HCT116 (cell line): Measurements from ENCODE around the gene HIRA. TPM values are rescaled to one million over a fixed set of nuclear protein-coding genes. Genes with fewer than 3 reads are reported as not detected.
"Not testable (repeated sequence)": the region's sequence is repeated elsewhere in the genome, so short reads cannot be mapped to it uniquely, and the experiment has no call there.

ENCODE experiments used
- ATAC-seq: fragments of 200-7000 bp; cut with Tn5 transposase; 2 replicates; pipeline ENCODE4 v1.9.1; 2020; ENCODE audit warnings: mild to moderate bottlenecking, moderate library complexity
- BruUV-seq: library from RNA; stranded (reverse); fragments of 400-500 nt; replicated peaks from 2 replicates; lab custom pipeline; 2021; lab: Mats Ljungman, UMichigan
- CTCF ChIA-PET: fragments of 300-600 bp; sonication (Branson Sonifier 250); formaldehyde crosslinking; loops from one replicate; lab custom pipeline; 2021; ENCODE audit warnings: antibody characterized with exemption; lab: Charles Lee
- POLR2A ChIA-PET: fragments of 300-600, 350-600 bp; sonication (Branson Sonifier 250); formaldehyde crosslinking; loops from one replicate; lab custom pipeline; 2021; ENCODE audit warnings: antibody characterized with exemption; lab: Charles Lee
- RAD21 ChIA-PET, 2 experiments: fragments of 300-600 bp; sonication (Branson Sonifier 250); formaldehyde crosslinking; loops; one replicate each; lab custom pipeline; 2023; ENCODE audit warnings: low total read pairs in 2 of 2; ENCODE audit not compliant: uncharacterized antibody in 2 of 2, unreplicated experiment in 2 of 2, low non-redundant PET in 1 of 2; lab: Charles Lee
- DNase-seq: peaks from one replicate; pipeline ENCODE4 v3.0.0-alpha.2; 2010; ENCODE audit warnings: low read depth, low spot score
- H2AFZ ChIP-seq: fragments of 200-600 bp; shearing (Covaris generic), sonication (generic); 2 replicates; pipeline ENCODE4 v1.6.1; 2017; ENCODE audit warnings: low read depth, mixed run types, mixed read lengths, antibody characterized with exemption, low read length; ENCODE audit not compliant: poor library complexity, severe bottlenecking
- H3K27ac ChIP-seq: 2 replicates; pipeline ENCODE4 v1.5.1; 2012; ENCODE audit warnings: low read depth, low read length
- H3K27me3 ChIP-seq: fragments of 200-600 bp; sonication (generic); 2 replicates; pipeline ENCODE4 v1.6.1; 2016; ENCODE audit warnings: mixed run types, low read length, mixed read lengths; ENCODE audit not compliant: insufficient read depth
- H3K36me3 ChIP-seq, 2 experiments: fragments of 200-500 bp in 1 of 2; fragments of 200-600 bp in 1 of 2; sonication (Bioruptor generic) in 1 of 2; sonication (generic) in 1 of 2; 2 replicates each; pipeline versions ENCODE4 v1.5.1 to v1.6.1; 2014 to 2016; ENCODE audit warnings: low read length in 2 of 2, inconsistent platforms in 1 of 2, mixed read lengths in 1 of 2, mixed run types in 1 of 2; ENCODE audit not compliant: insufficient read depth in 2 of 2, control insufficient read depth in 1 of 2
- H3K4me1 ChIP-seq, 2 experiments: fragments of 200-600 bp in 1 of 2; sonication (generic) in 1 of 2; 2 replicates each; pipeline versions ENCODE4 v1.5.1 to v1.6.1; 2012 to 2017; ENCODE audit warnings: low read length in 2 of 2, inconsistent platforms in 1 of 2, mild to moderate bottlenecking in 1 of 2, mixed read lengths in 1 of 2, mixed run types in 1 of 2, moderate library complexity in 1 of 2; ENCODE audit not compliant: insufficient read depth in 2 of 2, control insufficient read depth in 1 of 2
- H3K4me2 ChIP-seq: fragments of 200-600 bp; sonication (generic); 2 replicates; pipeline ENCODE4 v1.6.1; 2017; ENCODE audit warnings: mixed run types, low read length, mixed read lengths
- H3K4me3 ChIP-seq, 2 experiments: fragments of 200-600 bp in 1 of 2; sonication (generic) in 1 of 2; replicated peaks in 1 of 2; 2 replicates each; pipeline ENCODE4 v1.5.1; 2011 to 2016; ENCODE audit warnings: low read length in 2 of 2, control low read depth in 1 of 2, low read depth in 1 of 2, mild to moderate bottlenecking in 1 of 2, mixed read lengths in 1 of 2, mixed run types in 1 of 2
- H3K79me2 ChIP-seq: fragments of 200-600 bp; sonication (generic); 2 replicates; pipeline ENCODE4 v1.6.1; 2017; ENCODE audit warnings: mild to moderate bottlenecking, mixed run types, low read length, moderate library complexity, mixed read lengths; ENCODE audit not compliant: insufficient read depth
- H3K9ac ChIP-seq: fragments of 200-600 bp; sonication (generic); 2 replicates; pipeline ENCODE4 v1.6.1; 2016; ENCODE audit warnings: low read length, mixed read lengths
- H3K9me2 ChIP-seq: fragments of 200-600 bp; sonication (generic), shearing (Covaris generic); 2 replicates; pipeline ENCODE4 v1.6.1; 2017; ENCODE audit warnings: mixed run types, mild to moderate bottlenecking, moderate library complexity; ENCODE audit not compliant: insufficient read depth
- H3K9me3 ChIP-seq, 2 experiments: fragments of 200-500 bp in 1 of 2; fragments of 200-600 bp in 1 of 2; sonication (Bioruptor generic) in 1 of 2; sonication (generic) in 1 of 2; 2 replicates each; pipeline ENCODE4 v1.6.1; 2014 to 2017; ENCODE audit warnings: low read length in 2 of 2, mixed read lengths in 2 of 2, inconsistent platforms in 1 of 2, low read depth in 1 of 2, mild to moderate bottlenecking in 1 of 2, mixed run types in 1 of 2, moderate library complexity in 1 of 2; ENCODE audit not compliant: control insufficient read depth in 1 of 2, insufficient read depth in 1 of 2
- H4K20me1 ChIP-seq: fragments of 200-600 bp; sonication (generic), shearing (Covaris generic); 2 replicates; pipeline ENCODE4 v1.6.1; 2017; ENCODE audit warnings: mixed run types, mild to moderate bottlenecking, moderate library complexity; ENCODE audit not compliant: insufficient read depth
- EZH2phosphoT487 ChIP-seq: fragments of 200-600 bp; IDR thresholded peaks from 2 replicates; pipeline ENCODE4 v1.6.1; 2018; ENCODE audit warnings: antibody characterized with exemption, borderline replicate concordance
- MAX ChIP-seq: IDR thresholded peaks from 2 replicates; pipeline ENCODE4 v1.6.1; 2012
- intact Hi-C: fragments of 100-400 bp; cut with micrococcal nuclease; formaldehyde crosslinking; loops from 2 replicates; pipeline ENCODE4 v1.10.0; 2022
- total RNA-seq: library from RNA; stranded (reverse); gene quantifications from one replicate; pipeline ENCODE4 v1.2.1, GENCODE V29; 2021; ENCODE audit not compliant: unreplicated experiment

HIRA gene
- total RNA-seq, 1 experiment from 2014 or later: 30.6 TPM

DNA sequence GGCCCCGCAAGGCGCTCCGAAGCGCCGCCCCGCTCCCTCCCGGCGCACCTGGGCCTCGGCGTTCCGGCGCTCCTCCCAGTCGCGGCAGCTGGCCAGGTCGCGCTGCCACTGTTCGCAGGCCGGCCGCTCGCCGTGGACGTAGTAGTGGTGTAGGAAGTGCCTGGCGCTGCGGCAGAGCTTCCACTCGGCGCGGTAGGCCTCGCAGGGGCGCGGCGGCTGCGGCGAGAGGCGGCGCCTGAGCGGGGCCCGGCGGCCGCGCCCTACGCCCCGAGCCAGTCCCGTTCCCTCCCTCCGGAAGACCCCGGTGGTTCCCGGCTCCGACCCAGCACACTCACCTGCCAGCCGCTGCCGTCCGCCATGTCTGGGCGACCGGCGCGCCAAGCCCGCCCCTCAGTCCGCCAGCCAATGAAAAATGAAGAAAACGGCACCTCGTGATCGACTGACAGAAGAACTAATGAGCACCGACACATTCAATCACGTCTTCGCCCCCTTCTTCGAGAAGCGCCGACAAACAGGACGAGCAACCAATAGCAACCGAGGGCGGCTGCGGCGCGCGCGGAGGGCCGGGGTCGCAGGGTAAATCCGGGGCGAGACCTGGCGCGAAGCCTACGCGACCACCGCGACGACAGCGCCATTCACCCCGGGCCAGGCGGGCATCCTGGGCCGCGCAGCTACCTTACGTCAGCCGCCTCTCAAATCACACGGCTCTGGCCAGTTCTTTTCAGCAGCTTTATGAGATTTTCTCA is 16.0 kb upstream of the HIRA start, which contains the start of gene C22orf39 (continued):
- no peak for TF ChIP-seq EZH2phosphoT487
- no peak for TF ChIP-seq MAX

- ChIA-PET RAD21 (interaction anchor here in 1 of 2 experiments (0.6 kb wide), 1 partner anchor 493 kb away, joined by 3 read pairs; no protein-coding TSS in a partner anchor), POLR2A (interaction anchor here (0.8 to 1.1 kb wide), 2 partner anchors 15 to 31 kb away, joined by 3 read pairs; partner anchors contain the start of genes HIRA and MRPL40), CTCF (no interaction called here)
- peak overlapping the region; percentile 91 for H3K27ac ChIP-seq
- DNase-seq (no peak), ATAC-seq (peak; percentile 32; the same call in 1 of the 2 replicates)
- peaks cover 15 to 16% of the 10 kb centered on the region in 2 experiments for H3K4me1 ChIP-seq
- H4K20me1 ChIP-seq: peaks cover 3% of the 10 kb centered on the region; the same call in 1 of the 2 replicates
- no peaks in the 10 kb centered on the region for H3K9me2 ChIP-seq
- no peak for TF ChIP-seq MAX
- peak overlapping the region; percentile 84 for H3K9ac ChIP-seq
- peak overlapping the region; percentile 71 to 93 for H3K4me3 ChIP-seq
- H2AFZ ChIP-seq: no peak overlapping the region
- BruUV-seq: TSS peak; percentile 47
- intact Hi-C loops: no loop called here
- peaks cover 19 to 21% of the 10 kb centered on the region in 2 experiments; a peak in 3 of 4 replicates for H3K36me3 ChIP-seq
- no peaks in the 10 kb centered on the region for H3K27me3 ChIP-seq
- H3K79me2 ChIP-seq: peaks cover 52% of the 10 kb centered on the region
- peak overlapping the region; percentile 91 for H3K4me2 ChIP-seq
- no peaks in the 10 kb centered on the region for H3K9me3 ChIP-seq
Observed at GRCh38 chr22:19446603-19447329, 15.2 kb upstream of the HIRA start.

DNA sequence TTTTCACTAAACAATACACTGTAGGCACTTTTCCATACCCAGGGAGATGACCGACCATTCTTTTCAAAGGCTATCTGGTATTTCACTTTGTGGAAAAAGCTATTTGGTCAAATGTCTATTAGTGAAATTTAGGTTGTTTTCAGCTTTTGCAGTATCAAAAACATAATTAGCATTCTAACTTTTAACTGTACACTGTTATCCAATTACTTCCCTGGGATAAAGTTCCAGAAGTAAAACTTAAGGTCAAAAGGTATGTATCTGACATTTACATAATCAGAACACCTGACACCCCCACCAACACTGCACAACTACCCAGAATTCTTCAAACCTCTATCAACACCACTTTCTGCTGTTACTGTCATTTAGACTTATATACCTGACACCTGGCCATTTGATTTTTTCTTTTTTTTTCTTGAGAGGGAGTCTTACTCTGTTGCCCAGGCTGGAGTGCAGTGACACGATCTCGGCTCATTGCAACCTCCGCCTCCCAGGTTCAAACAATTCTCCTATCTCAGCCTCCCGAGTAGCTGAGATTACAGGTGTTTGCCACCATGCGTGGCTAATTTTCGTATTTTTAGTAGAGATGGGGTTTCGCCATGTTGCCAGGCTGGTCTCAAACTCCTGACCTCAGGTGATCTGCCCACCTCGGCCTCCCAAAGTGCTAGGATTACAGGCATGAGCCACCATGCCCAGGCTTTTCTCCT is 13.9 kb upstream of the HIRA start:
- ATAC-seq, H2AFZ ChIP-seq, H4K20me1 ChIP-seq, RAD21 ChIA-PET, H3K4me2 ChIP-seq, H3K9me2 ChIP-seq, H3K27ac ChIP-seq, intact Hi-C loops, H3K27me3 ChIP-seq, BruUV-seq, H3K4me3 ChIP-seq, DNase-seq, H3K9me3 ChIP-seq, H3K9ac ChIP-seq: not testable (repeated sequence)
- H3K36me3 ChIP-seq: peaks cover 7 to 20% of the 10 kb centered on the region in 2 experiments; a peak in 3 of 4 replicates
- ChIA-PET CTCF (interaction anchor here (0.6 kb wide), 1 partner anchor 280 kb away, joined by 3 read pairs; no protein-coding TSS in a partner anchor), POLR2A (interaction anchor here (1.3 to 1.5 kb wide), 2 partner anchors 12 to 34 kb away, joined by 3 to 4 read pairs; partner anchors contain the start of gene CDC45)
- peaks cover 15 to 16% of the 10 kb centered on the region in 2 experiments for H3K4me1 ChIP-seq
- peaks cover 58% of the 10 kb centered on the region for H3K79me2 ChIP-seq
